Peyer's patch (tissue), 4 donors: Measurements from ENCODE around the gene CST9L.

ENCODE experiments used
- CTCF ChIP-seq, 6 experiments: fragments of 450-650 bp in 4 of 6; fragments of 200-600 bp in 2 of 6; sonication (generic) in 1 of 6; IDR thresholded peaks; one replicate each; pipeline ENCODE4 v1.5.1; 2017 to 2019; ENCODE audit warnings: antibody characterized with exemption in 6 of 6, mild to moderate bottlenecking in 3 of 6, moderate library complexity in 1 of 6
- POLR2A ChIP-seq, 2 donors: fragments of 450-650 bp; IDR thresholded peaks; one replicate each; pipeline ENCODE4 v1.5.1; 2017; ENCODE audit warnings: antibody characterized with exemption in 2 of 2, mild to moderate bottlenecking in 2 of 2, moderate library complexity in 2 of 2

GRCh38 chr20:23584434-23585199, 16.3 kb upstream of the CST9L start:
- no peak for TF ChIP-seq POLR2A (IDR thresholded peaks at IDR 0.05)
- TF ChIP-seq CTCF (IDR thresholded peaks at IDR 0.05): no peak
